ENCODE data around the gene TIMP2.

- TF ChIP-seq YY1 (IDR thresholded peaks at IDR 0.05; ENCODE audit: insufficient read depth, insufficient read length) (no peak), ZNF274 (IDR thresholded peaks at IDR 0.05; ENCODE audit: low read depth, low read length) (no peak)
These were observed 95.7 kb downstream of the TIMP2 start for GRCh38 chr17:78829477-78829876.

Measured in NT2/D1 (cell line).